Activated naive CD4-positive, alpha-beta T cell treated with Interleukin-2 at 50 U/mL for 16 hours (primary cell): ENCODE data around the gene RNF11.
A peak's percentile ranks its signal among the peaks of the same experiment; 100 is the strongest.

ENCODE experiments used
- DNase-seq: peaks from one replicate; pipeline ENCODE4 v3.0.0-alpha.2; 2020

The RNF11 gene

GRCh38 chr1:51298322-51298705 lies 62.2 kb downstream of the RNF11 start:
- DNase-seq: no peak

- DNase-seq: no peak
Observed at GRCh38 chr1:51299185-51299885, 63.3 kb downstream of the RNF11 start.

GRCh38 chr1:51299981-51300670 lies 64.1 kb downstream of the RNF11 start:
- no peak for DNase-seq

- DNase-seq: no peak
Observed at GRCh38 chr1:51301152-51301843, 65.2 kb downstream of the RNF11 start.

- no peak for DNase-seq
Observed at GRCh38 chr1:51301844-51302162, 65.7 kb downstream of the RNF11 start.

- no peak for DNase-seq
Observed at GRCh38 chr1:51302270-51302669, 66.2 kb downstream of the RNF11 start.

- no peak for DNase-seq
Observed at GRCh38 chr1:51302746-51303145, 66.7 kb downstream of the RNF11 start.

GRCh38 chr1:51303315-51303714 lies 67.2 kb downstream of the RNF11 start:
- no peak for DNase-seq

- DNase-seq: peak; percentile 8
Observed at GRCh38 chr1:51303751-51304251, 67.7 kb downstream of the RNF11 start.

GRCh38 chr1:51304360-51304759 lies 68.3 kb downstream of the RNF11 start:
- no peak for DNase-seq

- no peak for DNase-seq
Observed at GRCh38 chr1:51305371-51305823, 69.3 kb downstream of the RNF11 start.

GRCh38 chr1:51306950-51307349 lies 70.9 kb downstream of the RNF11 start:
- no peak for DNase-seq

GRCh38 chr1:51308636-51309035 lies 72.6 kb downstream of the RNF11 start:
- no peak for DNase-seq

GRCh38 chr1:51309291-51309690 lies 73.2 kb downstream of the RNF11 start:
- DNase-seq: no peak

GRCh38 chr1:51310871-51311613 lies 75.0 kb downstream of the RNF11 start:
- DNase-seq: no peak

GRCh38 chr1:51311826-51312225 lies 75.8 kb downstream of the RNF11 start:
- no peak for DNase-seq

- DNase-seq: no peak
Observed at GRCh38 chr1:51312718-51313117, 76.6 kb downstream of the RNF11 start.

- no peak for DNase-seq
Observed at GRCh38 chr1:51313268-51313852, 77.3 kb downstream of the RNF11 start.

GRCh38 chr1:51313961-51314777 lies 78.1 kb downstream of the RNF11 start:
- no peak for DNase-seq

- DNase-seq: no peak
Observed at GRCh38 chr1:51314974-51315373, 78.9 kb downstream of the RNF11 start.

GRCh38 chr1:51316113-51316845 lies 80.2 kb downstream of the RNF11 start:
- DNase-seq: no peak
